ENCODE measurements around the gene SPEF1.
"Not testable (repeated sequence)": the region's sequence is repeated elsewhere in the genome, so short reads cannot be mapped to it uniquely, and the experiment has no call there.

Gene SPEF1

GRCh38 chr20:3800878-3801260, 19.6 kb upstream of the SPEF1 start:
- no peaks in the 10 kb centered on the region for H3K27me3 Mint-ChIP-seq
- H3K4me1 Mint-ChIP-seq, result peaks cover 57 to 80% of the 10 kb centered on the region in 2 donors
- H3K9me3 Mint-ChIP-seq, result no peaks in the 10 kb centered on the region
- DNase-seq (no peak), ATAC-seq (replicated peaks) (no peak)
- H3K4me3 Mint-ChIP-seq, result no peak overlapping the region
- peak overlapping the region; percentile 91 for H3K27ac Mint-ChIP-seq
- H3K36me3 Mint-ChIP-seq, result peaks cover 30 to 35% of the 10 kb centered on the region in 2 donors

GRCh38 chr20:3800256-3800877, 19.1 kb upstream of the SPEF1 start:
- Mint-ChIP-seq H3K27ac (peak overlapping the region; percentile 91), H3K36me3 (peaks cover 27 to 32% of the 10 kb centered on the region in 2 donors)

GRCh38 chr20:3798908-3799248, 17.6 kb upstream of the SPEF1 start:
- Mint-ChIP-seq H3K9me3 (no peaks in the 10 kb centered on the region), H3K4me3 (no peak overlapping the region), H3K4me1 (peaks cover 55 to 86% of the 10 kb centered on the region in 2 donors), H3K27ac (peak overlapping the region; percentile 91), H3K27me3 (no peaks in the 10 kb centered on the region), H3K36me3 (peaks cover 16 to 22% of the 10 kb centered on the region in 2 donors)
- no peak for ATAC-seq (replicated peaks)
- no peak for DNase-seq

More at GRCh38 chr20:3800256-3800877, 19.1 kb upstream of the SPEF1 start:
- ATAC-seq (replicated peaks), result no peak
- no peaks in the 10 kb centered on the region for H3K9me3 Mint-ChIP-seq
- no peak overlapping the region for H3K4me3 Mint-ChIP-seq
- no peaks in the 10 kb centered on the region for H3K27me3 Mint-ChIP-seq
- DNase-seq, result no peak
- H3K4me1 Mint-ChIP-seq, result peaks cover 60 to 85% of the 10 kb centered on the region in 2 donors

GRCh38 chr20:3798373-3798768, 17.1 kb upstream of the SPEF1 start:
- H3K4me3 Mint-ChIP-seq, result peak overlapping the region; percentile 41 to 52
- H3K36me3 Mint-ChIP-seq, result peaks cover 12 to 17% of the 10 kb centered on the region in 2 donors
- H3K27me3 Mint-ChIP-seq, result no peaks in the 10 kb centered on the region
- no peaks in the 10 kb centered on the region for H3K9me3 Mint-ChIP-seq
- DNase-seq, result no peak
- ATAC-seq (replicated peaks), result no peak
- peak overlapping the region; percentile 59 for H3K27ac Mint-ChIP-seq
- H3K4me1 Mint-ChIP-seq, result peaks cover 52 to 81% of the 10 kb centered on the region in 2 donors

- H3K9me3 Mint-ChIP-seq, result no peaks in the 10 kb centered on the region
- no peaks in the 10 kb centered on the region for H3K27me3 Mint-ChIP-seq
- H3K4me1 Mint-ChIP-seq, result peaks cover 47 to 75% of the 10 kb centered on the region in 2 donors
- ATAC-seq (replicated peaks), result no peak
- peaks cover 8 to 12% of the 10 kb centered on the region in 2 donors for H3K36me3 Mint-ChIP-seq
- peak overlapping the region; percentile 59 for H3K27ac Mint-ChIP-seq
- peak overlapping the region; percentile 91 to 96 for H3K4me3 Mint-ChIP-seq
- DNase-seq, result no peak
Observed at GRCh38 chr20:3797592-3798372, 16.5 kb upstream of the SPEF1 start.

- ATAC-seq (replicated peaks) (no peak), DNase-seq (no peak)
- peaks cover 4 to 7% of the 10 kb centered on the region in 2 donors for H3K36me3 Mint-ChIP-seq
- H3K9me3 Mint-ChIP-seq, result no peaks in the 10 kb centered on the region
- peak overlapping the region; percentile 59 for H3K27ac Mint-ChIP-seq
- H3K27me3 Mint-ChIP-seq, result no peaks in the 10 kb centered on the region
- peaks cover 42 to 69% of the 10 kb centered on the region in 2 donors for H3K4me1 Mint-ChIP-seq
- peak overlapping the region; percentile 91 to 96 for H3K4me3 Mint-ChIP-seq
Observed at GRCh38 chr20:3797226-3797545, 15.9 kb upstream of the SPEF1 start.

- DNase-seq, result no peak
Observed at GRCh38 chr20:3796477-3797225, 15.4 kb upstream of the SPEF1 start.

GRCh38 chr20:3795511-3796468, 14.5 kb upstream of the SPEF1 start, which contains the start of gene CDC25B:
Gene CDC25B (plus strand): TSS chr20:3796310. CDS start chr20:3796532, 222 bp downstream.
- peaks cover 0 to 4% of the 10 kb centered on the region in 2 donors for H3K36me3 Mint-ChIP-seq
- no peaks in the 10 kb centered on the region for H3K27me3 Mint-ChIP-seq
- peak within 1 kb of the TSS; percentile 96 for H3K27ac Mint-ChIP-seq
- peak within 1 kb of the TSS; percentile 91 to 96 for H3K4me3 Mint-ChIP-seq
- peak; percentile 77 for DNase-seq
- no peaks in the 10 kb centered on the region for H3K9me3 Mint-ChIP-seq
- peaks cover 36 to 55% of the 10 kb centered on the region in 2 donors for H3K4me1 Mint-ChIP-seq
- peak; percentile 85 to 86 for ATAC-seq (replicated peaks)

More at GRCh38 chr20:3796477-3797225, 15.4 kb upstream of the SPEF1 start:
- Mint-ChIP-seq H3K36me3 (peaks cover 3 to 4% of the 10 kb centered on the region in 2 donors), H3K9me3 (no peaks in the 10 kb centered on the region), H3K4me1 (peaks cover 42 to 64% of the 10 kb centered on the region in 2 donors), H3K4me3 (peak overlapping the region; percentile 91 to 96), H3K27me3 (no peaks in the 10 kb centered on the region), H3K27ac (peak overlapping the region; percentile 59)
- ATAC-seq (replicated peaks), result peak; percentile 2 to 4

GRCh38 chr20:3794701-3795420, 13.6 kb upstream of the SPEF1 start:
- no peaks in the 10 kb centered on the region for H3K27me3 Mint-ChIP-seq
- peaks cover 0 to 4% of the 10 kb centered on the region in 2 donors for H3K36me3 Mint-ChIP-seq
- ATAC-seq (replicated peaks) (no peak), DNase-seq (no peak)
- peaks cover 28 to 46% of the 10 kb centered on the region in 2 donors for H3K4me1 Mint-ChIP-seq
- H3K27ac Mint-ChIP-seq, result peak overlapping the region; percentile 96
- H3K4me3 Mint-ChIP-seq, result peak overlapping the region; percentile 91 to 96
- no peaks in the 10 kb centered on the region for H3K9me3 Mint-ChIP-seq

- H3K27ac Mint-ChIP-seq; H3K27me3 Mint-ChIP-seq; H3K4me3 Mint-ChIP-seq; DNase-seq; H3K36me3 Mint-ChIP-seq; H3K9me3 Mint-ChIP-seq; ATAC-seq (replicated peaks): not testable (repeated sequence)
- H3K4me1 Mint-ChIP-seq, result peaks cover 21 to 39% of the 10 kb centered on the region in 2 donors
Observed at GRCh38 chr20:3794168-3794567, 12.9 kb upstream of the SPEF1 start.

- Mint-ChIP-seq H3K4me1 (peaks cover 13 to 24% of the 10 kb centered on the region in 2 donors), H3K36me3 (peaks cover 9 to 11% of the 10 kb centered on the region in 2 donors)
- DNase-seq; H3K27ac Mint-ChIP-seq; H3K4me3 Mint-ChIP-seq; ATAC-seq (replicated peaks); H3K27me3 Mint-ChIP-seq; H3K9me3 Mint-ChIP-seq: not testable (repeated sequence)
Observed at GRCh38 chr20:3789201-3789600, 8.0 kb upstream of the SPEF1 start.

GRCh38 chr20:3788685-3789155, 7.5 kb upstream of the SPEF1 start:
- Mint-ChIP-seq H3K27me3 (no peaks in the 10 kb centered on the region), H3K27ac (no peak overlapping the region), H3K9me3 (no peaks in the 10 kb centered on the region), H3K4me3 (no peak overlapping the region), H3K4me1 (peaks cover 13 to 29% of the 10 kb centered on the region in 2 donors), H3K36me3 (peaks cover 9 to 12% of the 10 kb centered on the region in 2 donors)
- ATAC-seq (replicated peaks) (no peak), DNase-seq (no peak)

All from stimulated activated naive B cell treated with anti-CD40 and anti-IgM and Interleukin-4, amounts not matched to agents 10 μg/mL and 1 μg/mL and 100 μg/mL, for 72 hours (primary cell).